Measurements from ENCODE around the gene FMN1.

DNA sequence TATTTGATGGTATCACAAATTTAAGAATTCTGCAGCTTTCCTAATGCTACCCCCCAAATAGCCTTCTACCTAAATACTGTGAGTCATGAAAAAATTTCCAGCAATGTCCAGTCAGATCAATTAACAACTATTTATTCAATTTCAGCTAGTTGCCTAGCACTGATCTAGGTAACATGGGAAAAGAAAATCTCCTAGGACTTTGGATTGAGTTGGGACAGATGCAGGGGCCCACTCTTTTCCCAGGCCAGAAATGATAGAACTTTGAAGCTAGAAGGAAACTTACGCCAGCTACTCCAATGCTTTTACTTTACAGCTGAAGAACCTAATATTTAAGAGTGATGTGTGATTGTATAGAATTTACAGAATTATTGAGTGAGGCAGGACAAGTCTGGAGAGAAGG lies 196.3 kb downstream of the FMN1 start:
- TF ChIP-seq TARDBP (IDR thresholded peaks at IDR 0.05), result no peak
- TF ChIP-seq SUZ12 (IDR thresholded peaks at IDR 0.05), result no peak
- TF ChIP-seq ELF4 (IDR thresholded peaks at IDR 0.05), result no peak
- TF ChIP-seq BHLHE40 (IDR thresholded peaks at IDR 0.05; ENCODE audit: borderline replicate concordance), result no peak
- no peak for TF ChIP-seq FOXM1 (IDR thresholded peaks at IDR 0.05; ENCODE audit: borderline replicate concordance)
- no peak for TF ChIP-seq CTBP1 (IDR thresholded peaks at IDR 0.05; ENCODE audit: borderline replicate concordance)
- TF ChIP-seq ZNF384 (IDR thresholded peaks at IDR 0.05), result no peak
- no peak for TF ChIP-seq PKNOX1 (IDR thresholded peaks at IDR 0.05)
- no peak for TF ChIP-seq FOXK2 (IDR thresholded peaks at IDR 0.05)
- TF ChIP-seq SP1 (IDR thresholded peaks at IDR 0.05), result no peak
- no peak for TF ChIP-seq NFRKB (IDR thresholded peaks at IDR 0.05)
- TF ChIP-seq LEF1 (IDR thresholded peaks at IDR 0.05; ENCODE audit: borderline replicate concordance), result no peak
- TF ChIP-seq ARNT (IDR thresholded peaks at IDR 0.05), result no peak
- TF ChIP-seq FOXA1 (IDR thresholded peaks at IDR 0.05), result no peak

All from HEK293T (cell line).